H9 (cell line): ENCODE data around the gene UBN2. TPM values are rescaled to one million over a fixed set of nuclear protein-coding genes. Genes with fewer than 3 reads are reported as not detected.

ENCODE experiments used
- DNase-seq: peaks from one replicate; pipeline ENCODE4 v3.0.0-alpha.2; 2017
- H2AFZ ChIP-seq: one replicate; pipeline ENCODE4 v1.6.1; 2013; ENCODE audit warnings: mild to moderate bottlenecking, low read length, control low read depth, moderate library complexity
- H2AK5ac ChIP-seq: 2 replicates; pipeline ENCODE4 v1.6.1; 2013; ENCODE audit warnings: low read length, control low read depth, mixed read lengths; ENCODE audit not compliant: insufficient read length
- H2BK120ac ChIP-seq: one replicate; pipeline ENCODE4 v1.6.1; 2013; ENCODE audit warnings: low read depth, mild to moderate bottlenecking, low read length, control low read depth, inconsistent platforms; ENCODE audit not compliant: poor library complexity, severe bottlenecking
- H2BK12ac ChIP-seq: 2 replicates; pipeline ENCODE4 v1.6.1; 2013; ENCODE audit warnings: low read length, control low read depth, mixed read lengths, low read depth; ENCODE audit not compliant: insufficient read length
- H2BK15ac ChIP-seq: 2 replicates; pipeline ENCODE4 v1.6.1; 2013; ENCODE audit warnings: low read depth, low read length, control low read depth
- H2BK20ac ChIP-seq: one replicate; pipeline ENCODE4 v1.6.1; 2013; ENCODE audit warnings: low read depth, mild to moderate bottlenecking, low read length, control low read depth, inconsistent platforms; ENCODE audit not compliant: poor library complexity, severe bottlenecking
- H2BK5ac ChIP-seq: 2 replicates; pipeline ENCODE4 v1.6.1; 2013; ENCODE audit warnings: low read length, control low read depth, mixed read lengths; ENCODE audit not compliant: insufficient read length
- H3K14ac ChIP-seq: 2 replicates; pipeline ENCODE4 v1.6.1; 2013; ENCODE audit warnings: low read length, control low read depth; ENCODE audit not compliant: insufficient read depth
- H3K18ac ChIP-seq: 2 replicates; pipeline ENCODE4 v1.6.1; 2013; ENCODE audit warnings: low read depth, mild to moderate bottlenecking, mixed read lengths, low read length, control low read depth; ENCODE audit not compliant: insufficient read length
- H3K23ac ChIP-seq: 2 replicates; pipeline ENCODE4 v1.6.1; 2013; ENCODE audit warnings: low read length, control low read depth, mixed read lengths, low read depth; ENCODE audit not compliant: insufficient read length
- H3K23me2 ChIP-seq: 2 replicates; pipeline ENCODE4 v1.6.1; 2013; ENCODE audit warnings: low read depth, mild to moderate bottlenecking, mixed read lengths, low read length, control low read depth; ENCODE audit not compliant: insufficient read length, poor library complexity, severe bottlenecking
- H3K27ac ChIP-seq: 2 replicates; pipeline ENCODE4 v1.5.1; 2013; ENCODE audit warnings: low read length, control low read depth, mixed read lengths, low read depth; ENCODE audit not compliant: insufficient read length
- H3K27me3 ChIP-seq: 2 replicates; pipeline ENCODE4 v1.6.1; 2013; ENCODE audit warnings: low read length, control low read depth, inconsistent platforms; ENCODE audit not compliant: insufficient read depth
- H3K4ac ChIP-seq: 2 replicates; pipeline ENCODE4 v1.6.1; 2013; ENCODE audit warnings: low read depth, mild to moderate bottlenecking, control low read depth, inconsistent platforms, low read length, moderate library complexity
- H3K4me1 ChIP-seq: 2 replicates; pipeline ENCODE4 v1.6.1; 2013; ENCODE audit warnings: low read length, control low read depth, inconsistent platforms; ENCODE audit not compliant: insufficient read depth
- H3K4me2 ChIP-seq: 2 replicates; pipeline ENCODE4 v1.6.1; 2013; ENCODE audit warnings: low read length, control low read depth, mixed read lengths; ENCODE audit not compliant: insufficient read length, insufficient read depth
- H3K56ac ChIP-seq: 2 replicates; pipeline ENCODE4 v1.6.1; 2013; ENCODE audit warnings: low read depth, mild to moderate bottlenecking, mixed read lengths, low read length, control low read depth; ENCODE audit not compliant: insufficient read length
- H3K79me1 ChIP-seq: 2 replicates; pipeline ENCODE4 v1.6.1; 2013; ENCODE audit warnings: low read depth, mild to moderate bottlenecking, moderate library complexity, low read length, control low read depth, inconsistent platforms; ENCODE audit not compliant: insufficient read depth, poor library complexity, severe bottlenecking
- H3K79me2 ChIP-seq: 2 replicates; pipeline ENCODE4 v1.6.1; 2013; ENCODE audit warnings: low read length, control low read depth, inconsistent platforms; ENCODE audit not compliant: insufficient read depth
- H3K9ac ChIP-seq: 2 replicates; pipeline ENCODE4 v1.6.1; 2013; ENCODE audit warnings: low read length, control low read depth, mixed read lengths; ENCODE audit not compliant: insufficient read length; ENCODE audit errors: extremely low read depth
- H3K9me3 ChIP-seq: one replicate; pipeline ENCODE4 v1.6.1; 2013; ENCODE audit warnings: low read depth, low read length, inconsistent platforms; ENCODE audit not compliant: control insufficient read depth
- H3T11ph ChIP-seq: one replicate; pipeline ENCODE4 v1.6.1; 2013; ENCODE audit warnings: mild to moderate bottlenecking, low read length, control low read depth, inconsistent platforms
- H4K20me1 ChIP-seq: one replicate; pipeline ENCODE4 v1.6.1; 2013; ENCODE audit not compliant: control insufficient read depth, insufficient read length, insufficient read depth
- H4K5ac ChIP-seq: 2 replicates; pipeline ENCODE4 v1.6.1; 2013; ENCODE audit warnings: low read depth, mild to moderate bottlenecking, mixed read lengths, low read length, control low read depth; ENCODE audit not compliant: insufficient read length
- H4K8ac ChIP-seq: replicated peaks from 2 replicates; pipeline ENCODE4 v1.6.1; 2013; ENCODE audit warnings: low read length, control low read depth, mixed read lengths, low read depth; ENCODE audit not compliant: insufficient read length
- H4K91ac ChIP-seq: 2 replicates; pipeline ENCODE4 v1.6.1; 2013; ENCODE audit warnings: low read depth, mild to moderate bottlenecking, moderate library complexity, mixed read lengths, low read length, control low read depth; ENCODE audit not compliant: insufficient read length
- H3K27ac Mint-ChIP-seq, 3 experiments: 2 replicates in 2 of 3; 3 replicates in 1 of 3; pipeline ENCODE4 v1.8.0; 2020 to 2021; ENCODE audit warnings: mixed read lengths in 3 of 3, mild to moderate bottlenecking in 1 of 3, moderate library complexity in 1 of 3
- H3K27me3 Mint-ChIP-seq: 2 replicates; pipeline ENCODE4 v1.8.0; 2021; ENCODE audit warnings: low read depth, mild to moderate bottlenecking, moderate library complexity, mixed read lengths
- H3K36me3 Mint-ChIP-seq, 3 experiments: 2 replicates in 2 of 3; 3 replicates in 1 of 3; pipeline ENCODE4 v1.8.0; 2020 to 2021; ENCODE audit warnings: low read depth in 3 of 3, mixed read lengths in 3 of 3; ENCODE audit not compliant: insufficient read depth in 1 of 3
- H3K4me1 Mint-ChIP-seq, 2 experiments: 2 replicates each; pipeline ENCODE4 v1.8.0; 2020; ENCODE audit warnings: mixed read lengths in 2 of 2
- H3K4me3 Mint-ChIP-seq, 2 experiments: 2 replicates in 1 of 2; 3 replicates in 1 of 2; pipeline ENCODE4 v1.8.0; 2020 to 2021; ENCODE audit warnings: mild to moderate bottlenecking in 2 of 2, mixed read lengths in 2 of 2, moderate library complexity in 1 of 2
- H3K9me3 Mint-ChIP-seq, 2 experiments: 2 replicates in 1 of 2; 3 replicates in 1 of 2; pipeline ENCODE4 v1.8.0; 2020; ENCODE audit warnings: mild to moderate bottlenecking in 2 of 2, mixed read lengths in 2 of 2, moderate library complexity in 1 of 2
- WGBS: extraction: QIAGEN DNeasy Blood & Tissue Kit; methylation state at CpG from one replicate; pipeline ENCODE4 v1.1.7; 2013; ENCODE audit warnings: missing lambda C conversion rate, low lambda C conversion rate, mixed read lengths; ENCODE audit not compliant: insufficient read length; ENCODE audit errors: extremely low coverage; 5-methylcytosine and 5-hydroxymethylcytosine counted together
- long read RNA-seq: library from polyadenylated mRNA; unstranded; transcript quantifications from one replicate; pipeline ENCODE4 v2.0.0, GENCODE V29; 2020
- total RNA-seq: library from RNA; stranded (reverse); gene quantifications from 2 replicates; pipeline ENCODE4 v1.2.1, GENCODE V29; 2021
- TF ChIP-seq, protein P1 (sequence below): fragments of 200-600 bp; sonication (generic); conservative IDR thresholded peaks from 3 replicates; pipeline ENCODE4 v1.8.0; 2021; ENCODE audit warnings: antibody characterized with exemption, mild to moderate bottlenecking

The UBN2 gene
- 26.3 and 27.6 TPM in 2 replicates for total RNA-seq
- long read RNA-seq, partial matches to known transcripts, result 3 of 9 reads
- long read RNA-seq, other reads (novel, unspliced or antisense), result 6 of 9 reads

DNA sequence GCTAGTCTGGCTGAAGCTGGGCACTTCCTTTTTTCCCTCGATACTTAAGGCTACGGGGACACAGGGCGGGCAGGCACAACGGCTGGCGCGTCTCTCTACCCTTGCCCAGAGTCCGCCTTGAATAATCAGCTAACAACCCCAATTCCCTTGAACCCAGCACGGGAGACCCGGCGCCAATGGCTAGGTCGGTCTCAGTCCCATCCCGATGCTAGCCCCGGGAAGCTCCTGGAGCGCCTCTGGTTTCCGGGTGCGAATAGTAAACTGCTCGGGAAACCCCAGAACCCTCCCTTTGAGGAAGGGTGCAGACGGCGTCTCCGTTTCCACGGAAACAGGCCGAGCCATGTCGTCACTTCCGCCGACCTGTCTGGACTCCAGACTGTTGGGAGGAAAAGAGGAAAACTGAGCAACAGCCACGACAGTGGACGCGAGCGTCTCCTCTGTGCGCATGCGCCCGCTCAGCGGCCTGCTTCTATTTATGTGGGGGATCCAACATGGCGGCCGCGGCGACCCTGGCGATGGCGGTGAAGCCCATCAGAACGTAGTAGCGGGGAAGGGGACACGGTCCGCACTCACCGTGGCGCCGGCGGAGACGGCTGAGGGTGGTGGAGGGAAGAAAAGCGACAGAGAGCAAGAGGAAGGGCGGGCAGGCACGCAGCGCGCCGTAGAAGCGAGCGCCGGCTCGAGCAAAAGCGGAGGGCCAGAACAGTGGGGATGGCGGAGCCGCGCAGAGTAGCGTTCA lies at the start of gene UBN2:
Gene UBN2, plus strand, starts transcription at position 464 of the 739 bp plus-strand sequence. Its CDS starts 248 bp downstream, at position 712.
- H3K9me3 ChIP-seq, result no peaks in the 10 kb centered on the region
- no peak within 1 kb of the TSS for H4K5ac ChIP-seq
- no peak within 1 kb of the TSS for H2BK120ac ChIP-seq
- TF ChIP-seq, protein P1, sequence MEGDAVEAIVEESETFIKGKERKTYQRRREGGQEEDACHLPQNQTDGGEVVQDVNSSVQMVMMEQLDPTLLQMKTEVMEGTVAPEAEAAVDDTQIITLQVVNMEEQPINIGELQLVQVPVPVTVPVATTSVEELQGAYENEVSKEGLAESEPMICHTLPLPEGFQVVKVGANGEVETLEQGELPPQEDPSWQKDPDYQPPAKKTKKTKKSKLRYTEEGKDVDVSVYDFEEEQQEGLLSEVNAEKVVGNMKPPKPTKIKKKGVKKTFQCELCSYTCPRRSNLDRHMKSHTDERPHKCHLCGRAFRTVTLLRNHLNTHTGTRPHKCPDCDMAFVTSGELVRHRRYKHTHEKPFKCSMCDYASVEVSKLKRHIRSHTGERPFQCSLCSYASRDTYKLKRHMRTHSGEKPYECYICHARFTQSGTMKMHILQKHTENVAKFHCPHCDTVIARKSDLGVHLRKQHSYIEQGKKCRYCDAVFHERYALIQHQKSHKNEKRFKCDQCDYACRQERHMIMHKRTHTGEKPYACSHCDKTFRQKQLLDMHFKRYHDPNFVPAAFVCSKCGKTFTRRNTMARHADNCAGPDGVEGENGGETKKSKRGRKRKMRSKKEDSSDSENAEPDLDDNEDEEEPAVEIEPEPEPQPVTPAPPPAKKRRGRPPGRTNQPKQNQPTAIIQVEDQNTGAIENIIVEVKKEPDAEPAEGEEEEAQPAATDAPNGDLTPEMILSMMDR, result no peak
- Mint-ChIP-seq H3K36me3 (peaks cover 0 to 3% (median 2%) of the 10 kb centered on the region in 3 experiments; a peak in 4 of 7 replicates), H3K4me3 (peak within 1 kb of the TSS; percentile 99 to 100), H3K9me3 (peaks cover 3 to 5% of the 10 kb centered on the region in 2 experiments; a peak in 4 of 5 replicates), H3K27ac (peak within 1 kb of the TSS; percentile 99), H3K4me1 (peaks cover 19% of the 10 kb centered on the region in 2 experiments), H3K27me3 (no peaks in the 10 kb centered on the region)
- no peak within 1 kb of the TSS for H3T11ph ChIP-seq
- H2BK5ac ChIP-seq, result no peak within 1 kb of the TSS
- peaks cover 7% of the 10 kb centered on the region for H3K23me2 ChIP-seq
- H3K79me2 ChIP-seq, result peaks cover 8% of the 10 kb centered on the region; the same call in 1 of the 2 replicates
- no peaks in the 10 kb centered on the region for H3K4me1 ChIP-seq
- no peak within 1 kb of the TSS for H4K91ac ChIP-seq
- peak; percentile 99 for DNase-seq
- H2BK15ac ChIP-seq, result no peak within 1 kb of the TSS; the same call in 1 of the 2 replicates
- H2BK12ac ChIP-seq, result no peak within 1 kb of the TSS
- H3K27me3 ChIP-seq, result no peaks in the 10 kb centered on the region
- no peaks in the 10 kb centered on the region for H4K20me1 ChIP-seq
- H2AFZ ChIP-seq, result peak within 1 kb of the TSS; percentile 15
- peak within 1 kb of the TSS; percentile 67 for H3K18ac ChIP-seq
- H3K56ac ChIP-seq, result no peak within 1 kb of the TSS
- H2BK20ac ChIP-seq, result no peak within 1 kb of the TSS
- H3K4me2 ChIP-seq, result peak within 1 kb of the TSS; percentile 73
- H3K23ac ChIP-seq, result no peak within 1 kb of the TSS
- peak within 1 kb of the TSS; percentile 88 for H3K9ac ChIP-seq
- no peak within 1 kb of the TSS for H2AK5ac ChIP-seq
- WGBS, result no CpG with 5 or more reads among the region's 63 CpGs
- no peak within 1 kb of the TSS for H3K27ac ChIP-seq
- H3K14ac ChIP-seq, result peak within 1 kb of the TSS; percentile 94
- no peak within 1 kb of the TSS for H3K4ac ChIP-seq
- no peaks in the 10 kb centered on the region for H3K79me1 ChIP-seq
- no peak within 1 kb of the TSS for H4K8ac ChIP-seq
